ENCODE measurements around the gene NTM.

NTM gene

GRCh38 chr11:131724436-131724975, 354.1 kb downstream of the NTM start:
- no peak for DNase-seq (ENCODE audit: low read depth, low spot score)

- no peak for DNase-seq (ENCODE audit: low read depth, low spot score)
Measured at GRCh38 chr11:131734871-131735270, 364.5 kb downstream of the NTM start.

- no peak for DNase-seq (ENCODE audit: low read depth, low spot score)
Measured at GRCh38 chr11:131737357-131737756, 366.9 kb downstream of the NTM start.

GRCh38 chr11:131739243-131739882, 368.9 kb downstream of the NTM start:
- DNase-seq (ENCODE audit: low read depth, low spot score), result no peak

DNA sequence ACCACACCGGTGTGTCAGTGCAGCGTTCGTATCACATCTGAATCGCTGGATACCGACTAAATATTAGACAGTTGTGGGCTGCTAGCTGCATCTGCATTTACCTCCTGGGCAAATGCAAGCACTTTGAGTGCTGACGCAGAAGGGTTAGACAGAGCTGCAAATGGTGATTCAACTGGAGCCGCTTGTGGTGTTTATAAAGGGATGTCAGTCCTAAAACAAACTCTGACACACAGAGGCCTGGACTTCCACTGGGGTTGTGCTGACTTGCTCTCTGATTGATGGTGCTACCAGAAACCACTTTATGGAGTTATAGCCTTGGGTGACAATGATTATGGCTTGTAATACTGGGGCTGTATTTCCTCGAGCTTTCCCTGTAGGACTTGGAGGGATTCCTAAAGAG, 374.4 kb downstream of the NTM start:
- no peak for DNase-seq (ENCODE audit: low read depth, low spot score)

DNA sequence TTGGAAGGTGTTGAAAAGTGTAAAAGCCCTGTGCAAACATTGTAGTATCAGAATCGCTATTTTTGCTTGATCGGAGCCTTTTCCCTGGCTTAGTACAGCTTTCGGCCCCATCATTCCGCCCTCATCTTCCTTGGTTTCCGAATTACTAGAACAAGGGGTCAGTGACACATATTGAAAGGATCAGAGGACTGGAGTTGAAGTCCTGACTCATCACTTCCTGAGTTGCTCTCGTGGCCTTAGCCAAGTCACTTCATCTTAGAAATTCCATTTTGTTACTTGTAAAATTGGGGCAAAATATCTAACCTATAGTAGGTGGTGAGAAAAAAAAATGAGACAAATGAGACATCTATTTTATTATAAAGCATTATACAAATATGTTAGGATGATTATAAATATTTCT, 375.0 kb downstream of the NTM start:
- no peak for DNase-seq (ENCODE audit: low read depth, low spot score)

DNA sequence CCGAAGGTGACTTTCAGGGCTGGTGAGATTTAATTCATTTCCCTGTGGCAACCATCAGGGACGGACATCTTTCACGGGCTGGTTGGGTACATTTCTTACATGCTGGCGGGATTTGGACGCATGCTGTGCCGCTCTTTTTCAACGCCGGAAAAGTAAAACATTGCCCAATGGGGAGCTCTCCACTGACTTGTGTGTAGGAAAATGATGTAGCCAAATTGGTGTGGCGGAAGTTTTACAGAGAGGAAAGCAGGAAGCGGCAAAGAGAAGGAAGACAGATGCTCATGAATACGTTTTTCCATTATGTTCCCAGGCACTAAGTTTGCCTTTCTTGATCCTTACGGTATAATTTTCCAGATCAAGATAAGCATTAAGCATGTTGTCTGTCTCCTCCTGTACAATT, 375.8 kb downstream of the NTM start:
- no peak for DNase-seq (ENCODE audit: low read depth, low spot score)

- DNase-seq (ENCODE audit: low read depth, low spot score), result no peak
Measured at GRCh38 chr11:131748151-131749050, 378.0 kb downstream of the NTM start.

GRCh38 chr11:131749101-131749500, 378.7 kb downstream of the NTM start:
- DNase-seq (ENCODE audit: low read depth, low spot score), result no peak

GRCh38 chr11:131750152-131750551, 379.7 kb downstream of the NTM start:
- DNase-seq (ENCODE audit: low read depth, low spot score), result no peak

DNA sequence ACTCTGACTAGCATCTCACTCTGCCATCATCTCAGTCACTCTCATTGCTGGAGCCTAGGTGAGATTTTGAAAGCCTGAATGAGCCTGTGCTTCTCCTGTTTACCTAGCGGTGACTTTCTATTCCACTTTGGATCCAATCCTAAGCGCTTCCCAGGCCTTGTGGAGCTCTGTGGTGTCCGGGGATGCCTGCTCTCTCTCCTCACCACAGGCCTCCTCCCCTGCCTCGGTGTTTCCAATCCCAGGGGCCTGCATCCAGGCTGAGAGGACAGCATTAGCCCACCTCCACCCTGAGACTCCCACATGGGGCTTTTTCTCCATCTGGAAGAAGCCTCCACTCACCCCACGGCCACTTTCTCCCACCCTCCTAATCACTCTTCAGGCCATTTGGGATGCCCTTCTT, 380.3 kb downstream of the NTM start:
- DNase-seq (ENCODE audit: low read depth, low spot score), result no peak

- no peak for DNase-seq (ENCODE audit: low read depth, low spot score)
Measured at GRCh38 chr11:131754671-131755070, 384.3 kb downstream of the NTM start.

DNA sequence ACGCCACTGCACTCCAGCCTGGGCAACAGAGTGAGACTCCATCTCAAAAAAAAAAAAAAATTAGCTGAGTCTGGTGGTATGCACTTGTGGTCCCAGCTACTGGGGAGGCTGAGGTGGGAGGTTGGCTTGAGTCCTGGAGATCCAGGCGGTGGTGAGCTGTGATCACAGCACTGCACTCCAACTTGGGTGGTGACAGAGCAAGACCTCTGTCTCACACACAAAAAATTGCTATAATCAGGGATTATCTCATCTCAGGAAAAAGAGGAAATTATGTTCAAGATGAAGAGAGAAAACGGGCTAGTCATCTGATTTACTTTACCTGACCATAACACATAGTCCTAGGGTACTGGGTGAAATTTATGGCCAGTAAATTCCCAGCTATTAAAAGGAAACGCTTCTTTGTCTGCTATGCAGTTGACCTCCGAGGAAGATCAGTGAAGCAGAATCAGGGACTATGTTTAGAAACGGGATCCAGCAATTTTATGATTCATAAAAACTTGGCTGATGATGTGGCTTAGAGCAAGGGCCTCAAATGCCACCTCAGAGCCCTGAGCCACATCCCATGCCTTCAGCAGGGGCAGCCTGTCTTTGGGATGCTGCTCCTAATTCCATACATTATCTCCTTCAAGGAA, 386.2 kb downstream of the NTM start:
- no peak for DNase-seq (ENCODE audit: low read depth, low spot score)

GRCh38 chr11:131758726-131759125, 388.3 kb downstream of the NTM start:
- DNase-seq (ENCODE audit: low read depth, low spot score), result no peak

DNA sequence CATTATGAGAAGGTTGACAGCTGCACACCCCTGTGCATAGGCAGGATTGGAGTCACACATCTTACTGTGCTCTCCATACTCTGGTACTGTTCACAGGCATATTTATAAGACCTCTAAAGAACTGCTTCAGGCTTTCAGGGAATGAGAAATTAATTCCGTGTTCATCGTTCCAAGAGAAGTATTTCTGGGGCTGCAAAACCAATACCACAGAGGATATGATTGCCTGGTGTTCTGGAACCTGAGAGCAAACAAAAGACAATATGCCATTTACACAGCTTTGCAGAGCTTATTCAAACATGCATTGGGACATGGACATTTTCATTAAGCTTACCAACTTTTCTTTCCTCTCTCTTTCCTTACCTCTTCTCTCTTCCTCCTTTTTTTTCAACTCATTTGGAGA, 388.7 kb downstream of the NTM start:
- DNase-seq (ENCODE audit: low read depth, low spot score), result no peak

GRCh38 chr11:131760091-131761061, 390.0 kb downstream of the NTM start:
- no peak for DNase-seq (ENCODE audit: low read depth, low spot score)

- no peak for DNase-seq (ENCODE audit: low read depth, low spot score)
Measured at GRCh38 chr11:131762346-131763110, 392.1 kb downstream of the NTM start.

- no peak for DNase-seq (ENCODE audit: low read depth, low spot score)
Measured at GRCh38 chr11:131763193-131763890, 392.9 kb downstream of the NTM start.

GRCh38 chr11:131764126-131764525, 393.7 kb downstream of the NTM start:
- no peak for DNase-seq (ENCODE audit: low read depth, low spot score)

DNA sequence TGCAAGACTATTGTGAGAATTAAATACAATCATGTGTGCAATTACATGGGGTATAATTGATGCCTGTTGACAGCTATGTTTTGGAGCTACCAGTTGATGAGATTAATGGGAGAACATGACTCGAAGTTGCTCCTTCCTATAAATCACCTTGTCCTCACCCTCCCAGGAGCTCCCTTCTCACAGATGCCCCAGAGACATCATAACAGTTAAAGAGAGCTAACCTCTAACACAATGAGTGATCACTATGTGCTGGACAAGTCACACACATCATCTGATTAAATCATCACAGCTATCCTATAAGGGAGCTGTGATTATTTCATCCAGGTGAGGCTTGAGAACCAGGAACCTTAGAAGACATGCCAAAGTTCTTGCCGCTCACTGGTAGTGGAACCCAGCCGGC, 394.2 kb downstream of the NTM start:
- DNase-seq (ENCODE audit: low read depth, low spot score), result no peak

All from activated CD4-positive, CD25-positive, alpha-beta regulatory T cell treated with anti-CD3 and anti-CD28 coated beads, Interleukin-2, amount 50 U/mL, for 16 hours (primary cell).